ENCODE data around the gene GAD2.

Gene GAD2

GRCh38 chr10:26194275-26194674 is 22.3 kb upstream of the GAD2 start:
- H3K27me3 ChIP-seq (ENCODE audit: insufficient read depth, low read length, poor library complexity), result no peaks in the 10 kb centered on the region
- H3K9ac ChIP-seq (ENCODE audit: low read length), result no peak overlapping the region
- H4K5ac ChIP-seq (ENCODE audit: low read length), result no peak overlapping the region
- no peak for DNase-seq
- H3K79me1 ChIP-seq (ENCODE audit: low read length), result no peaks in the 10 kb centered on the region
- WGBS (ENCODE audit: extremely low coverage, insufficient coverage, low lambda C conversion rate), result no CpG with 5 or more reads among the region's 5 CpGs
- H3K56ac ChIP-seq (ENCODE audit: low read length), result no peak overlapping the region
- no peak overlapping the region for H3K27ac ChIP-seq (ENCODE audit: low read depth, low read length)
- no peak overlapping the region for H3K4ac ChIP-seq (ENCODE audit: low read depth, low read length)
- no peak overlapping the region for H3K18ac ChIP-seq (ENCODE audit: low read length)
- no peak overlapping the region for H2AK5ac ChIP-seq (ENCODE audit: low read length)
- H3K4me1 ChIP-seq (ENCODE audit: control insufficient read depth, low read depth, low read length), result no peaks in the 10 kb centered on the region
- no peak overlapping the region for H3K23ac ChIP-seq (ENCODE audit: low read length)
- no peak overlapping the region for H2BK5ac ChIP-seq (ENCODE audit: low read length)
- no peak overlapping the region for H4K8ac ChIP-seq (ENCODE audit: low read depth, low read length)
- H2BK120ac ChIP-seq (ENCODE audit: low read depth, low read length), result no peak overlapping the region
- no peak overlapping the region for H3K4me3 ChIP-seq (ENCODE audit: low read length)
- no peaks in the 10 kb centered on the region for H3K79me2 ChIP-seq (ENCODE audit: control insufficient read depth, insufficient read depth, low read length)
- H3K4me2 ChIP-seq (ENCODE audit: low read length), result no peak overlapping the region
- H3K36me3 ChIP-seq (ENCODE audit: control insufficient read depth, insufficient read depth, low read length), result no peaks in the 10 kb centered on the region
- H2BK15ac ChIP-seq (replicated peaks; ENCODE audit: low read depth), result no peak overlapping the region

GRCh38 chr10:26197248-26197647 is 19.3 kb upstream of the GAD2 start:
- Histone ChIP-seq H3K23ac (ENCODE audit: low read length) (no peak overlapping the region), H3K9ac (ENCODE audit: low read length) (no peak overlapping the region), H4K5ac (ENCODE audit: low read length) (no peak overlapping the region), H3K4me3 (ENCODE audit: low read length) (no peak overlapping the region), H3K56ac (ENCODE audit: low read length) (no peak overlapping the region), H3K18ac (ENCODE audit: low read length) (no peak overlapping the region), H2BK15ac (replicated peaks; ENCODE audit: low read depth) (no peak overlapping the region), H3K36me3 (ENCODE audit: control insufficient read depth, insufficient read depth, low read length) (no peaks in the 10 kb centered on the region), H3K27ac (ENCODE audit: low read depth, low read length) (no peak overlapping the region), H2BK5ac (ENCODE audit: low read length) (no peak overlapping the region), H3K27me3 (ENCODE audit: insufficient read depth, low read length, poor library complexity) (no peaks in the 10 kb centered on the region), H4K8ac (ENCODE audit: low read depth, low read length) (no peak overlapping the region), H3K4me2 (ENCODE audit: low read length) (no peak overlapping the region), H3K79me1 (ENCODE audit: low read length) (no peaks in the 10 kb centered on the region), H2BK120ac (ENCODE audit: low read depth, low read length) (no peak overlapping the region), H3K4ac (ENCODE audit: low read depth, low read length) (no peak overlapping the region), H3K4me1 (ENCODE audit: control insufficient read depth, low read depth, low read length) (peaks cover 3% of the 10 kb centered on the region), H3K79me2 (ENCODE audit: control insufficient read depth, insufficient read depth, low read length) (no peaks in the 10 kb centered on the region), H2AK5ac (ENCODE audit: low read length) (no peak overlapping the region)
- no peak for DNase-seq
- WGBS (ENCODE audit: extremely low coverage, insufficient coverage, low lambda C conversion rate), result no CpG with 5 or more reads among the region's 2 CpGs

- Histone ChIP-seq H3K27ac (ENCODE audit: low read depth, low read length) (no peak overlapping the region), H4K5ac (ENCODE audit: low read length) (no peak overlapping the region), H2BK15ac (replicated peaks; ENCODE audit: low read depth) (no peak overlapping the region), H2BK120ac (ENCODE audit: low read depth, low read length) (no peak overlapping the region), H3K79me1 (ENCODE audit: low read length) (no peaks in the 10 kb centered on the region), H3K56ac (ENCODE audit: low read length) (no peak overlapping the region), H3K4me1 (ENCODE audit: control insufficient read depth, low read depth, low read length) (peaks cover 3% of the 10 kb centered on the region), H3K4ac (ENCODE audit: low read depth, low read length) (no peak overlapping the region), H4K8ac (ENCODE audit: low read depth, low read length) (no peak overlapping the region), H3K4me3 (ENCODE audit: low read length) (no peak overlapping the region), H3K36me3 (ENCODE audit: control insufficient read depth, insufficient read depth, low read length) (no peaks in the 10 kb centered on the region), H2AK5ac (ENCODE audit: low read length) (no peak overlapping the region), H3K9ac (ENCODE audit: low read length) (no peak overlapping the region), H3K4me2 (ENCODE audit: low read length) (no peak overlapping the region), H2BK5ac (ENCODE audit: low read length) (no peak overlapping the region), H3K23ac (ENCODE audit: low read length) (no peak overlapping the region), H3K18ac (ENCODE audit: low read length) (no peak overlapping the region), H3K79me2 (ENCODE audit: control insufficient read depth, insufficient read depth, low read length) (no peaks in the 10 kb centered on the region), H3K27me3 (ENCODE audit: insufficient read depth, low read length, poor library complexity) (no peaks in the 10 kb centered on the region)
- DNase-seq, result no peak
- no CpG with 5 or more reads among the region's 9 CpGs for WGBS (ENCODE audit: extremely low coverage, insufficient coverage, low lambda C conversion rate)
Measured at GRCh38 chr10:26198119-26198518, 18.5 kb upstream of the GAD2 start.

- WGBS (ENCODE audit: extremely low coverage, insufficient coverage, low lambda C conversion rate), result no CpG with 5 or more reads among the region's 4 CpGs
- Histone ChIP-seq H3K56ac (ENCODE audit: low read length) (no peak overlapping the region), H3K4me2 (ENCODE audit: low read length) (no peak overlapping the region), H4K8ac (ENCODE audit: low read depth, low read length) (no peak overlapping the region), H2BK5ac (ENCODE audit: low read length) (no peak overlapping the region), H3K27ac (ENCODE audit: low read depth, low read length) (no peak overlapping the region), H3K79me2 (ENCODE audit: control insufficient read depth, insufficient read depth, low read length) (no peaks in the 10 kb centered on the region), H3K18ac (ENCODE audit: low read length) (no peak overlapping the region), H2BK15ac (replicated peaks; ENCODE audit: low read depth) (no peak overlapping the region), H3K9ac (ENCODE audit: low read length) (no peak overlapping the region), H3K4me1 (ENCODE audit: control insufficient read depth, low read depth, low read length) (peaks cover 3% of the 10 kb centered on the region), H3K79me1 (ENCODE audit: low read length) (no peaks in the 10 kb centered on the region), H2BK120ac (ENCODE audit: low read depth, low read length) (no peak overlapping the region), H3K4me3 (ENCODE audit: low read length) (no peak overlapping the region), H4K5ac (ENCODE audit: low read length) (no peak overlapping the region), H2AK5ac (ENCODE audit: low read length) (no peak overlapping the region), H3K4ac (ENCODE audit: low read depth, low read length) (no peak overlapping the region), H3K27me3 (ENCODE audit: insufficient read depth, low read length, poor library complexity) (no peaks in the 10 kb centered on the region), H3K23ac (ENCODE audit: low read length) (no peak overlapping the region), H3K36me3 (ENCODE audit: control insufficient read depth, insufficient read depth, low read length) (no peaks in the 10 kb centered on the region)
- DNase-seq, result peak; percentile 78
Measured at GRCh38 chr10:26199841-26200240, 16.7 kb upstream of the GAD2 start.

- Histone ChIP-seq H2BK15ac (replicated peaks; ENCODE audit: low read depth) (no peak overlapping the region), H3K79me2 (ENCODE audit: control insufficient read depth, insufficient read depth, low read length) (no peaks in the 10 kb centered on the region), H3K27ac (ENCODE audit: low read depth, low read length) (no peak overlapping the region), H3K56ac (ENCODE audit: low read length) (no peak overlapping the region), H3K36me3 (ENCODE audit: control insufficient read depth, insufficient read depth, low read length) (no peaks in the 10 kb centered on the region), H3K79me1 (ENCODE audit: low read length) (no peaks in the 10 kb centered on the region), H3K18ac (ENCODE audit: low read length) (no peak overlapping the region), H2AK5ac (ENCODE audit: low read length) (no peak overlapping the region), H3K23ac (ENCODE audit: low read length) (no peak overlapping the region), H3K9ac (ENCODE audit: low read length) (no peak overlapping the region), H3K4me1 (ENCODE audit: control insufficient read depth, low read depth, low read length) (no peaks in the 10 kb centered on the region), H2BK5ac (ENCODE audit: low read length) (no peak overlapping the region), H3K27me3 (ENCODE audit: insufficient read depth, low read length, poor library complexity) (peaks cover 5% of the 10 kb centered on the region), H3K4ac (ENCODE audit: low read depth, low read length) (no peak overlapping the region), H4K8ac (ENCODE audit: low read depth, low read length) (no peak overlapping the region), H4K5ac (ENCODE audit: low read length) (no peak overlapping the region), H3K4me3 (ENCODE audit: low read length) (no peak overlapping the region), H3K4me2 (ENCODE audit: low read length) (no peak overlapping the region), H2BK120ac (ENCODE audit: low read depth, low read length) (no peak overlapping the region)
- no peak for DNase-seq
- no CpG with 5 or more reads among the region's 2 CpGs for WGBS (ENCODE audit: extremely low coverage, insufficient coverage, low lambda C conversion rate)
Measured at GRCh38 chr10:26205223-26205622, 11.4 kb upstream of the GAD2 start.

- no peaks in the 10 kb centered on the region for H3K79me1 ChIP-seq (ENCODE audit: low read length)
- no peaks in the 10 kb centered on the region for H3K36me3 ChIP-seq (ENCODE audit: control insufficient read depth, insufficient read depth, low read length)
- H4K8ac ChIP-seq (ENCODE audit: low read depth, low read length), result no peak overlapping the region
- H3K4me3 ChIP-seq (ENCODE audit: low read length), result no peak overlapping the region
- no peak overlapping the region for H2BK120ac ChIP-seq (ENCODE audit: low read depth, low read length)
- WGBS (ENCODE audit: extremely low coverage, insufficient coverage, low lambda C conversion rate), result no CpG with 5 or more reads among the region's 37 CpGs
- DNase-seq, result peak; percentile 42
- H4K5ac ChIP-seq (ENCODE audit: low read length), result no peak overlapping the region
- H3K4me2 ChIP-seq (ENCODE audit: low read length), result no peak overlapping the region
- peaks cover 68% of the 10 kb centered on the region for H3K27me3 ChIP-seq (ENCODE audit: insufficient read depth, low read length, poor library complexity)
- H3K79me2 ChIP-seq (ENCODE audit: control insufficient read depth, insufficient read depth, low read length), result no peaks in the 10 kb centered on the region
- H2BK15ac ChIP-seq (replicated peaks; ENCODE audit: low read depth), result no peak overlapping the region
- no peak overlapping the region for H3K27ac ChIP-seq (ENCODE audit: low read depth, low read length)
- H3K23ac ChIP-seq (ENCODE audit: low read length), result peak overlapping the region; percentile 45
- no peak overlapping the region for H2BK5ac ChIP-seq (ENCODE audit: low read length)
- no peak overlapping the region for H2AK5ac ChIP-seq (ENCODE audit: low read length)
- no peak overlapping the region for H3K9ac ChIP-seq (ENCODE audit: low read length)
- no peak overlapping the region for H3K4ac ChIP-seq (ENCODE audit: low read depth, low read length)
- H3K56ac ChIP-seq (ENCODE audit: low read length), result no peak overlapping the region
- H3K18ac ChIP-seq (ENCODE audit: low read length), result no peak overlapping the region
- H3K4me1 ChIP-seq (ENCODE audit: control insufficient read depth, low read depth, low read length), result peaks cover 2% of the 10 kb centered on the region
Measured at GRCh38 chr10:26211781-26212444, 4.7 kb upstream of the GAD2 start.
